Measurements from ENCODE around the gene BACH2.

The BACH2 gene

GRCh38 chr6:89959883-89960282 is 336.8 kb downstream of the BACH2 start:
- H2BK120ac ChIP-seq (ENCODE audit: low read depth, low read length) = no peak overlapping the region

GRCh38 chr6:89956182-89956581 is 340.5 kb downstream of the BACH2 start:
- H3K18ac ChIP-seq (ENCODE audit: low read length) = no peak overlapping the region
- H4K8ac ChIP-seq (ENCODE audit: low read depth, low read length) = no peak overlapping the region
- no peak overlapping the region for H2BK5ac ChIP-seq (ENCODE audit: low read length)
- H2AK5ac ChIP-seq (ENCODE audit: low read depth, low read length) = no peak overlapping the region
- peaks cover 8 to 13% of the 10 kb centered on the region in 2 donors for H3K4me1 ChIP-seq (ENCODE audit: control insufficient read depth in 2 of 2, insufficient read depth in 1 of 2, low read depth in 1 of 2, low read length in 2 of 2)
- no peak overlapping the region for H3K4ac ChIP-seq (ENCODE audit: low read length)
- no CpG with 5 or more reads among the region's 4 CpGs for WGBS, 2 donors (ENCODE audit: extremely low coverage in 2 of 2, insufficient read length in 2 of 2, insufficient replicate concordance in 1 of 2)
- no peak overlapping the region for H3K4me3 ChIP-seq (ENCODE audit: low read length in 2 of 2)
- H2BK120ac ChIP-seq (ENCODE audit: low read depth, low read length) = no peak overlapping the region
- H3K4me2 ChIP-seq (ENCODE audit: insufficient read depth, low read length, poor library complexity, severe bottlenecking) = no peak overlapping the region
- H3K23ac ChIP-seq (ENCODE audit: low read depth, low read length, poor library complexity) = no peak overlapping the region
- no peaks in the 10 kb centered on the region for H3K36me3 ChIP-seq (replicated peaks in 1 of 2; ENCODE audit: control insufficient read depth in 2 of 2, insufficient read depth in 2 of 2, low read length in 2 of 2)
- H3K14ac ChIP-seq (ENCODE audit: low read length) = no peak overlapping the region
- peaks cover 1% of the 10 kb centered on the region for H3K79me1 ChIP-seq (ENCODE audit: low read depth, low read length)
- H3K27ac ChIP-seq (replicated peaks; ENCODE audit: low read length) = no peak overlapping the region
- no peak overlapping the region for H3K9ac ChIP-seq (ENCODE audit: low read depth, low read length, poor library complexity)
- H4K91ac ChIP-seq (ENCODE audit: low read depth, low read length, poor library complexity) = no peak overlapping the region
- H2AFZ ChIP-seq (ENCODE audit: low read length) = no peak overlapping the region
- H3K27me3 ChIP-seq (ENCODE audit: control insufficient read depth in 3 of 3, insufficient read depth in 3 of 3, low read depth in 1 of 3, low read length in 3 of 3) = no peaks in the 10 kb centered on the region
- no peaks in the 10 kb centered on the region for H3K9me3 ChIP-seq (replicated peaks in 1 of 2; ENCODE audit: control insufficient read depth in 2 of 2, insufficient read depth in 1 of 2, low read depth in 1 of 2, low read length in 2 of 2)
- no peak for DNase-seq (ENCODE audit: low spot score)
- no peak overlapping the region for H2BK15ac ChIP-seq (ENCODE audit: low read length)
- H2BK12ac ChIP-seq (ENCODE audit: low read length) = no peak overlapping the region

More at GRCh38 chr6:89959883-89960282, 336.8 kb downstream of the BACH2 start:
- Histone ChIP-seq H3K79me1 (ENCODE audit: low read depth, low read length) (peaks cover 1% of the 10 kb centered on the region), H3K23ac (ENCODE audit: low read depth, low read length, poor library complexity) (no peak overlapping the region), H2BK15ac (ENCODE audit: low read length) (no peak overlapping the region), H2BK12ac (ENCODE audit: low read length) (no peak overlapping the region), H3K27me3 (ENCODE audit: control insufficient read depth in 3 of 3, insufficient read depth in 3 of 3, low read depth in 1 of 3, low read length in 3 of 3) (no peaks in the 10 kb centered on the region), H4K91ac (ENCODE audit: low read depth, low read length, poor library complexity) (no peak overlapping the region), H3K18ac (ENCODE audit: low read length) (no peak overlapping the region), H3K4me2 (ENCODE audit: insufficient read depth, low read length, poor library complexity, severe bottlenecking) (no peak overlapping the region), H3K36me3 (replicated peaks in 1 of 2; ENCODE audit: control insufficient read depth in 2 of 2, insufficient read depth in 2 of 2, low read length in 2 of 2) (no peaks in the 10 kb centered on the region), H3K4me3 (ENCODE audit: low read length in 2 of 2) (no peak overlapping the region), H2AFZ (ENCODE audit: low read length) (no peak overlapping the region), H3K14ac (ENCODE audit: low read length) (no peak overlapping the region), H3K9ac (ENCODE audit: low read depth, low read length, poor library complexity) (no peak overlapping the region), H4K8ac (ENCODE audit: low read depth, low read length) (no peak overlapping the region), H3K4ac (ENCODE audit: low read length) (no peak overlapping the region), H2BK5ac (ENCODE audit: low read length) (no peak overlapping the region), H3K4me1 (ENCODE audit: control insufficient read depth in 2 of 2, insufficient read depth in 1 of 2, low read depth in 1 of 2, low read length in 2 of 2) (no peaks in the 10 kb centered on the region), H2AK5ac (ENCODE audit: low read depth, low read length) (no peak overlapping the region), H3K9me3 (replicated peaks in 1 of 2; ENCODE audit: control insufficient read depth in 2 of 2, insufficient read depth in 1 of 2, low read depth in 1 of 2, low read length in 2 of 2) (peaks cover 0 to 2% of the 10 kb centered on the region in 2 donors), H3K27ac (replicated peaks; ENCODE audit: low read length) (no peak overlapping the region)
- no peak for DNase-seq (ENCODE audit: low spot score)
- no CpG with 5 or more reads among the region's 6 CpGs for WGBS, 2 donors (ENCODE audit: extremely low coverage in 2 of 2, insufficient read length in 2 of 2, insufficient replicate concordance in 1 of 2)

- WGBS, 2 donors (ENCODE audit: extremely low coverage in 2 of 2, insufficient read length in 2 of 2, insufficient replicate concordance in 1 of 2) = no CpG with 5 or more reads among the region's 5 CpGs
- H3K4ac ChIP-seq (ENCODE audit: low read length) = no peak overlapping the region
These were observed 341.3 kb downstream of the BACH2 start for GRCh38 chr6:89955364-89955763.

GRCh38 chr6:89954721-89955148 is 341.9 kb downstream of the BACH2 start:
- H3K36me3 ChIP-seq (replicated peaks in 1 of 2; ENCODE audit: control insufficient read depth in 2 of 2, insufficient read depth in 2 of 2, low read length in 2 of 2) = peaks cover 6% of the 10 kb centered on the region in 2 donors
- WGBS, 2 donors (ENCODE audit: extremely low coverage in 2 of 2, insufficient read length in 2 of 2, insufficient replicate concordance in 1 of 2) = no CpG with 5 or more reads among the region's 1 CpG

More at GRCh38 chr6:89955364-89955763, 341.3 kb downstream of the BACH2 start:
- H4K91ac ChIP-seq (ENCODE audit: low read depth, low read length, poor library complexity) = no peak overlapping the region
- H3K79me1 ChIP-seq (ENCODE audit: low read depth, low read length) = peaks cover 1% of the 10 kb centered on the region
- no peak overlapping the region for H3K4me2 ChIP-seq (ENCODE audit: insufficient read depth, low read length, poor library complexity, severe bottlenecking)
- peaks cover 0 to under 1% of the 10 kb centered on the region in 2 donors for H3K36me3 ChIP-seq (replicated peaks in 1 of 2; ENCODE audit: control insufficient read depth in 2 of 2, insufficient read depth in 2 of 2, low read length in 2 of 2)
- H2BK5ac ChIP-seq (ENCODE audit: low read length) = no peak overlapping the region
- peaks cover 8 to 13% of the 10 kb centered on the region in 2 donors for H3K4me1 ChIP-seq (ENCODE audit: control insufficient read depth in 2 of 2, insufficient read depth in 1 of 2, low read depth in 1 of 2, low read length in 2 of 2)
- H3K27me3 ChIP-seq (ENCODE audit: control insufficient read depth in 3 of 3, insufficient read depth in 3 of 3, low read depth in 1 of 3, low read length in 3 of 3) = no peaks in the 10 kb centered on the region
- no peak overlapping the region for H2BK120ac ChIP-seq (ENCODE audit: low read depth, low read length)
- H2AK5ac ChIP-seq (ENCODE audit: low read depth, low read length) = no peak overlapping the region
- H3K9ac ChIP-seq (ENCODE audit: low read depth, low read length, poor library complexity) = no peak overlapping the region
- no peak overlapping the region for H2BK15ac ChIP-seq (ENCODE audit: low read length)
- no peak overlapping the region for H3K14ac ChIP-seq (ENCODE audit: low read length)
- no peak for DNase-seq (ENCODE audit: low spot score)
- H2BK12ac ChIP-seq (ENCODE audit: low read length) = no peak overlapping the region
- no peak overlapping the region for H3K18ac ChIP-seq (ENCODE audit: low read length)
- no peak overlapping the region for H3K23ac ChIP-seq (ENCODE audit: low read depth, low read length, poor library complexity)
- H3K4me3 ChIP-seq (ENCODE audit: low read length in 2 of 2) = no peak overlapping the region
- H2AFZ ChIP-seq (ENCODE audit: low read length) = no peak overlapping the region
- H4K8ac ChIP-seq (ENCODE audit: low read depth, low read length) = no peak overlapping the region
- no peaks in the 10 kb centered on the region for H3K9me3 ChIP-seq (replicated peaks in 1 of 2; ENCODE audit: control insufficient read depth in 2 of 2, insufficient read depth in 1 of 2, low read depth in 1 of 2, low read length in 2 of 2)
- no peak overlapping the region for H3K27ac ChIP-seq (replicated peaks; ENCODE audit: low read length)

More at GRCh38 chr6:89954721-89955148, 341.9 kb downstream of the BACH2 start:
- Histone ChIP-seq H3K27me3 (ENCODE audit: control insufficient read depth in 3 of 3, insufficient read depth in 3 of 3, low read depth in 1 of 3, low read length in 3 of 3) (no peaks in the 10 kb centered on the region), H3K23ac (ENCODE audit: low read depth, low read length, poor library complexity) (no peak overlapping the region), H2BK5ac (ENCODE audit: low read length) (no peak overlapping the region), H3K4me2 (ENCODE audit: insufficient read depth, low read length, poor library complexity, severe bottlenecking) (no peak overlapping the region), H3K4ac (ENCODE audit: low read length) (no peak overlapping the region), H3K4me1 (ENCODE audit: control insufficient read depth in 2 of 2, insufficient read depth in 1 of 2, low read depth in 1 of 2, low read length in 2 of 2) (peaks cover 8 to 13% of the 10 kb centered on the region in 2 donors), H3K18ac (ENCODE audit: low read length) (no peak overlapping the region), H3K27ac (replicated peaks; ENCODE audit: low read length) (no peak overlapping the region), H2AFZ (ENCODE audit: low read length) (no peak overlapping the region), H3K79me1 (ENCODE audit: low read depth, low read length) (peaks cover 1% of the 10 kb centered on the region), H2BK12ac (ENCODE audit: low read length) (no peak overlapping the region), H3K14ac (ENCODE audit: low read length) (no peak overlapping the region), H3K9me3 (replicated peaks in 1 of 2; ENCODE audit: control insufficient read depth in 2 of 2, insufficient read depth in 1 of 2, low read depth in 1 of 2, low read length in 2 of 2) (no peaks in the 10 kb centered on the region), H4K8ac (ENCODE audit: low read depth, low read length) (no peak overlapping the region), H3K9ac (ENCODE audit: low read depth, low read length, poor library complexity) (no peak overlapping the region), H2BK120ac (ENCODE audit: low read depth, low read length) (no peak overlapping the region), H4K91ac (ENCODE audit: low read depth, low read length, poor library complexity) (no peak overlapping the region), H3K4me3 (ENCODE audit: low read length in 2 of 2) (no peak overlapping the region), H2BK15ac (ENCODE audit: low read length) (no peak overlapping the region), H2AK5ac (ENCODE audit: low read depth, low read length) (no peak overlapping the region)
- DNase-seq (ENCODE audit: low spot score) = no peak
